Measurements from ENCODE around the gene MTAP. TPM values are rescaled to one million over a fixed set of nuclear protein-coding genes. Genes with fewer than 3 reads are reported as not detected.

MTAP gene
- total and polyA plus RNA-seq, 9 of the 15 experiments (the other 6 are each of a cell fraction or from before 2014, with no cell fraction given): 0.07 TPM; not detected in 8

DNA sequence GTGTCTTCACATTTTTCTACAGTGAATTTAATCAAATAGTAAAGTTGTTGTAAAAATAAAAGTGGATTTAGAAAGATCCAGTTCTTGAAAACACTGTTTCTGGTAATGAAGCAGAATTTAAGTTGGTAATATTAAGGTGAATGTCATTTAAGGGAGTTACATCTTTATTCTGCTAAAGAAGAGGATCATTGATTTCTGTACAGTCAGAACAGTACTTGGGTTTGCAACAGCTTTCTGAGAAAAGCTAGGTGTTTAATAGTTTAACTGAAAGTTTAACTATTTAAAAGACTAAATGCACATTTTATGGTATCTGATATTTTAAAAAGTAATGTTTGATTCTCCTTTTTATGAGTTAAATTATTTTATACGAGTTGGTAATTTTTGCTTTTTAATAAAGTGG is 60.4 kb downstream of the MTAP start:
- ATAC-seq: no peak
- ChIA-PET CTCF (ENCODE audit: low intra/inter-chr PET ratio) (no interaction called here), POLR2A (no interaction called here)
- no peak overlapping the region for H2AFZ ChIP-seq (ENCODE audit: low read depth, low read length)
- no peaks in the 10 kb centered on the region for H3K9me1 ChIP-seq (ENCODE audit: control insufficient read depth, insufficient read depth, low read length)
- no peaks in the 10 kb centered on the region for H3K36me3 ChIP-seq (ENCODE audit: control insufficient read depth, insufficient read depth, low read length)
- no peak for FAIRE-seq
- no peak overlapping the region for H3K4me2 ChIP-seq (ENCODE audit: insufficient read depth, low read length)
- no peak for DNase-seq (ENCODE audit: extremely low read depth in 1 of 4, low spot score in 3 of 4)
- H3K79me2 ChIP-seq (ENCODE audit: control insufficient read depth, insufficient read depth, low read length): no peaks in the 10 kb centered on the region
- H4K20me1 ChIP-seq (replicated peaks; ENCODE audit: control insufficient read depth, insufficient read depth, low read length): no peaks in the 10 kb centered on the region
- no peak overlapping the region for H3K9ac ChIP-seq (ENCODE audit: insufficient read depth in 1 of 2, low read depth in 2 of 2, low read length in 2 of 2)
- no TSS peak for BruUV-seq (replicated peaks)
- WGBS (ENCODE audit: insufficient coverage, low coverage, missing lambda C conversion rate): no CpG with 5 or more reads among the region's 1 CpG
- in situ Hi-C loops (cut with MboI): no loop called here
- H3K4me1 ChIP-seq (replicated peaks in 1 of 2; ENCODE audit: control insufficient read depth in 2 of 2, insufficient read depth in 2 of 2, low read length in 2 of 2): no peaks in the 10 kb centered on the region
- no peak overlapping the region for H3K4me3 ChIP-seq
- intact Hi-C loops (cut with micrococcal nuclease): no loop called here
- H3K27me3 ChIP-seq (ENCODE audit: control insufficient read depth in 2 of 2, insufficient read depth in 2 of 2, low read length in 2 of 2): no peaks in the 10 kb centered on the region
- H3K9me3 ChIP-seq (replicated peaks; ENCODE audit: control insufficient read depth, insufficient read depth, low read depth, low read length): no peaks in the 10 kb centered on the region
- H3K27ac ChIP-seq (ENCODE audit: extremely low read depth, low read depth, low read length): no peak overlapping the region
- TF ChIP-seq, protein P1, sequence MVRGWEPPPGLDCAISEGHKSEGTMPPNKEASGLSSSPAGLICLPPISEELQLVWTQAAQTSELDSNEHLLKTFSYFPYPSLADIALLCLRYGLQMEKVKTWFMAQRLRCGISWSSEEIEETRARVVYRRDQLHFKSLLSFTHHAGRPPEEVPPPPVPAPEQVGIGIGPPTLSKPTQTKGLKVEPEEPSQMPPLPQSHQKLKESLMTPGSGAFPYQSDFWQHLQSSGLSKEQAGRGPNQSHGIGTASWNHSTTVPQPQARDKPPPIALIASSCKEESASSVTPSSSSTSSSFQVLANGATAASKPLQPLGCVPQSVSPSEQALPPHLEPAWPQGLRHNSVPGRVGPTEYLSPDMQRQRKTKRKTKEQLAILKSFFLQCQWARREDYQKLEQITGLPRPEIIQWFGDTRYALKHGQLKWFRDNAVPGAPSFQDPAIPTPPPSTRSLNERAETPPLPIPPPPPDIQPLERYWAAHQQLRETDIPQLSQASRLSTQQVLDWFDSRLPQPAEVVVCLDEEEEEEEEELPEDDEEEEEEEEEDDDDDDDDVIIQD (CRISPR knock-in tag; IDR thresholded peaks at IDR 0.05): no peak
- TF ChIP-seq PTRF (tag; IDR thresholded peaks at IDR 0.05): no peak
- TF ChIP-seq BRD9 (IDR thresholded peaks at IDR 0.05; ENCODE audit: low read depth, partially characterized antibody): no peak
- TF ChIP-seq GTF2F1 (IDR thresholded peaks at IDR 0.05; ENCODE audit: low read depth, low read length): no peak
- no peak for TF ChIP-seq PHF8 (IDR thresholded peaks at IDR 0.05; ENCODE audit: borderline replicate concordance, low read length)
- TF ChIP-seq, protein P2, sequence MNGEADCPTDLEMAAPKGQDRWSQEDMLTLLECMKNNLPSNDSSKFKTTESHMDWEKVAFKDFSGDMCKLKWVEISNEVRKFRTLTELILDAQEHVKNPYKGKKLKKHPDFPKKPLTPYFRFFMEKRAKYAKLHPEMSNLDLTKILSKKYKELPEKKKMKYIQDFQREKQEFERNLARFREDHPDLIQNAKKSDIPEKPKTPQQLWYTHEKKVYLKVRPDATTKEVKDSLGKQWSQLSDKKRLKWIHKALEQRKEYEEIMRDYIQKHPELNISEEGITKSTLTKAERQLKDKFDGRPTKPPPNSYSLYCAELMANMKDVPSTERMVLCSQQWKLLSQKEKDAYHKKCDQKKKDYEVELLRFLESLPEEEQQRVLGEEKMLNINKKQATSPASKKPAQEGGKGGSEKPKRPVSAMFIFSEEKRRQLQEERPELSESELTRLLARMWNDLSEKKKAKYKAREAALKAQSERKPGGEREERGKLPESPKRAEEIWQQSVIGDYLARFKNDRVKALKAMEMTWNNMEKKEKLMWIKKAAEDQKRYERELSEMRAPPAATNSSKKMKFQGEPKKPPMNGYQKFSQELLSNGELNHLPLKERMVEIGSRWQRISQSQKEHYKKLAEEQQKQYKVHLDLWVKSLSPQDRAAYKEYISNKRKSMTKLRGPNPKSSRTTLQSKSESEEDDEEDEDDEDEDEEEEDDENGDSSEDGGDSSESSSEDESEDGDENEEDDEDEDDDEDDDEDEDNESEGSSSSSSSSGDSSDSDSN (IDR thresholded peaks at IDR 0.05; ENCODE audit: borderline replicate concordance in 1 of 2, low read depth in 2 of 2, low read length in 2 of 2): no peak
- TF ChIP-seq, protein P3, sequence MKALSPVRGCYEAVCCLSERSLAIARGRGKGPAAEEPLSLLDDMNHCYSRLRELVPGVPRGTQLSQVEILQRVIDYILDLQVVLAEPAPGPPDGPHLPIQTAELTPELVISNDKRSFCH (CRISPR knock-in tag; IDR thresholded peaks at IDR 0.05): no peak
- TF ChIP-seq, protein P3 (tag; IDR thresholded peaks at IDR 0.05): no peak
- TF ChIP-seq DIDO1 (tag; IDR thresholded peaks at IDR 0.05; ENCODE audit: low read depth): no peak
- TF ChIP-seq ZNF121 (CRISPR knock-in tag; conservative IDR thresholded peaks at IDR 0.05): no peak
- no peak for TF ChIP-seq CAMTA2 (CRISPR knock-in tag; conservative IDR thresholded peaks at IDR 0.05)
- no peak for TF ChIP-seq RBM17 (IDR thresholded peaks at IDR 0.05; ENCODE audit: borderline replicate concordance, low read depth, low read length)
- TF ChIP-seq, protein P4, sequence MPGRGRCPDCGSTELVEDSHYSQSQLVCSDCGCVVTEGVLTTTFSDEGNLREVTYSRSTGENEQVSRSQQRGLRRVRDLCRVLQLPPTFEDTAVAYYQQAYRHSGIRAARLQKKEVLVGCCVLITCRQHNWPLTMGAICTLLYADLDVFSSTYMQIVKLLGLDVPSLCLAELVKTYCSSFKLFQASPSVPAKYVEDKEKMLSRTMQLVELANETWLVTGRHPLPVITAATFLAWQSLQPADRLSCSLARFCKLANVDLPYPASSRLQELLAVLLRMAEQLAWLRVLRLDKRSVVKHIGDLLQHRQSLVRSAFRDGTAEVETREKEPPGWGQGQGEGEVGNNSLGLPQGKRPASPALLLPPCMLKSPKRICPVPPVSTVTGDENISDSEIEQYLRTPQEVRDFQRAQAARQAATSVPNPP (IDR thresholded peaks at IDR 0.05; ENCODE audit: borderline replicate concordance, insufficient read depth, insufficient read length): no peak
- TF ChIP-seq SIX5 (IDR thresholded peaks at IDR 0.05; ENCODE audit: borderline replicate concordance in 1 of 2, insufficient read depth in 1 of 2, low read depth in 1 of 2, low read length in 2 of 2): no peak
- TF ChIP-seq, protein P5, sequence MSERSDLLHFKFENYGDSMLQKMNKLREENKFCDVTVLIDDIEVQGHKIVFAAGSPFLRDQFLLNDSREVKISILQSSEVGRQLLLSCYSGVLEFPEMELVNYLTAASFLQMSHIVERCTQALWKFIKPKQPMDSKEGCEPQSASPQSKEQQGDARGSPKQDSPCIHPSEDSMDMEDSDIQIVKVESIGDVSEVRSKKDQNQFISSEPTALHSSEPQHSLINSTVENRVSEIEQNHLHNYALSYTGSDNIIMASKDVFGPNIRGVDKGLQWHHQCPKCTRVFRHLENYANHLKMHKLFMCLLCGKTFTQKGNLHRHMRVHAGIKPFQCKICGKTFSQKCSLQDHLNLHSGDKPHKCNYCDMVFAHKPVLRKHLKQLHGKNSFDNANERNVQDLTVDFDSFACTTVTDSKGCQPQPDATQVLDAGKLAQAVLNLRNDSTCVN (CRISPR knock-in tag; IDR thresholded peaks at IDR 0.05): no peak
- no peak for TF ChIP-seq PURB (CRISPR knock-in tag; IDR thresholded peaks at IDR 0.05; ENCODE audit: low read depth)
- TF ChIP-seq SP1 (CRISPR knock-in tag; IDR thresholded peaks at IDR 0.05): no peak
